ENCODE results near the gene SPNS1.
"Not testable (repeated sequence)": the region's sequence is repeated elsewhere in the genome, so short reads cannot be mapped to it uniquely, and the experiment has no call there.

Gene SPNS1

DNA sequence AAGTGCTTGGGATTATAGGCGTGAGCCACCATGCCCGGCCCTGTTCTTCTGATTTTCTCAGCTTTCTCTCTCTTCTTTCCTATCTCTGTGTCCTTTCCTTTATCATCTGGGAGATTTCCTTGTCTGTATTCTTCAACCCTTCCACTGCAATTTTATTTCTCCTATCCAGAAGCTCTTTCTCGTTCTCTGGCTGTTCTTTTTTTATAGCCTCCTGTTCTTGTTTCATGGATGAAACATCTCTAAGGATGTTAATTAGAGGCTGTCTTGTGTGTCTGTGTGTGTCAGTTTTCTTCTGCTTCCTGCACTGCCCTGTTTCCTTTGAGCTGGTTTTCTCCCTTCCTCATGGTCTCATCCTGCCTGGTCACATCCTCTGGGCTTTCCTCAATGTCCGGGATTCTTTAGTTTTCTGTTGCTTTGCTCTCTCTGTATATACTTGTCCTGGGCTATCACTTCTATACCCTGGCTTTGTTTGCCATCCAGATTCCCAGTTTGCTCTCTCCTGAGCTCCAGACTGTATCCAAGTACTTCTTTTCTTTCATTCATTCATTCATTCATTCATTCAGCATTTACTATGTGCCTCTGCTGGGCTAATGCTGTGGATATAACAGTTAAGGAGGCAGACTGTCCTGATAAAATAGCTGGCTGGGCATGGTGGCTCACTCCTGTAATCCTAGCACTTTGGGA, 12.7 kb downstream of the SPNS1 start:
- DNase-seq (ENCODE audit: low read depth in 2 of 3, low spot score in 1 of 3), result no peak

DNA sequence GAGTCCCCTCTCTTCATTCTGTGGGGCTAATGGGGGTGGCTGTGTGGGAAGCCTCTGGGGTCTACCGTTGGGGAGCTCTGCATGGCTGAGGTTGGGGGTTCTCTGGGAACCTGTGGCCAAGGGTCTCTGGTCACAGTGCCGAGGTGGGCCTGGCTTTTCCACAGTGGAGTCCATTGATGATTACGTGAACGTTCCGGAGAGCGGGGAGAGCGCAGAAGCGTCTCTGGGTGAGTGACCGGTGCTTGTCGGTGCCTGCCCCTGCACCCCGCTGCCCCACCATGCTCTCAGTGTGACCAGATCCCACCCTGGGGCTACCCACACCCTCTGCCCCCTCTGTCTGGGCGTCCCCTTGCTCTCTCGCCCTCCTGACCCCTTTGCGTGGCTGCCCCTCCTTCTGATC, 14.8 kb downstream of the SPNS1 start:
- DNase-seq (ENCODE audit: low read depth in 2 of 3, low spot score in 1 of 3), result no peak

DNA sequence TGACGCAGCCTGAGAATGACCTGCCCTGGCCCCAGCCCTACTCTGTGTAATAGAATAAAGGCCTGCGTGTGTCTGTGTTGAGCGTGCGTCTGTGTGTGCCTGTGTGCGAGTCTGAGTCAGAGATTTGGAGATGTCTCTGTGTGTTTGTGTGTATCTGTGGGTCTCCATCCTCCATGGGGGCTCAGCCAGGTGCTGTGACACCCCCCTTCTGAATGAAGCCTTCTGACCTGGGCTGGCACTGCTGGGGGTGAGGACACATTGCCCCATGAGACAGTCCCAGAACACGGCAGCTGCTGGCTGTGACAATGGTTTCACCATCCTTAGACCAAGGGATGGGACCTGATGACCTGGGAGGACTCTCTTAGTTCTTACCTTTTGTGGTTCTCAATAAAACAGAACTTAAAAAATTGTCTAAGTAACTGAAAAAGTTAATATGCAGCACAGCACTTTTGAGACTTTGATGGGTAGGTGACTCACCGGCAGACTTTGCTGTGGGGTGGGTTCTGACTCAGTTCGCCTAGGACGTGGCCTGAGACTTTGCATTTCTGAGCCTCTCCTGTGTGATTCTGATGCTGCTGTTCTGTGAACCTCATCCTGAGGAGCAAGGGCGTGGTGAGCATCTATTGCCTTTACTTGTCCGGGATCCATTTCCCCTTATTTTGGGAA, 15.9 kb downstream of the SPNS1 start:
- peak; percentile 61 to 73 (median 70) for DNase-seq (ENCODE audit: low read depth in 2 of 3, low spot score in 1 of 3)

DNA sequence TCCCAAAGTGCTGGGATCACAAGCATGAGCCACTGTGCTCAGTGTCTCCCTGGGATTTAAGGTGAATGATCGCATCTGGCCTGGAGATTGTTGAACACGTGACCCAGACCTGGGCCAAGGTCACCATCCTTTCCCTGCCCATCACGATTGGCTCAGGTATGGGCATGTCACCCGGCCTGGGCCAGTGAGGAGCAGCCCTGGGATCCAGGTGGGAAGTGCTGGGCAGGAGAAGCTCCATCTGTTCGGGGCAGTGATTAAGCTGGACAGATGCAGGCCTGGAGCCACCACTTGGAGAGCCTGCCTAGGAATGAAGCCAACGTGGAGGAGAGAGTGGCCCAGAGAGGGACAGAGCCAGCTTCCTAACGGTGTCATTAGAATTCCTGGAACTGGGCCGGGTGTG, 17.1 kb downstream of the SPNS1 start:
- DNase-seq (ENCODE audit: low read depth in 2 of 3, low spot score in 1 of 3), result no peak

DNA sequence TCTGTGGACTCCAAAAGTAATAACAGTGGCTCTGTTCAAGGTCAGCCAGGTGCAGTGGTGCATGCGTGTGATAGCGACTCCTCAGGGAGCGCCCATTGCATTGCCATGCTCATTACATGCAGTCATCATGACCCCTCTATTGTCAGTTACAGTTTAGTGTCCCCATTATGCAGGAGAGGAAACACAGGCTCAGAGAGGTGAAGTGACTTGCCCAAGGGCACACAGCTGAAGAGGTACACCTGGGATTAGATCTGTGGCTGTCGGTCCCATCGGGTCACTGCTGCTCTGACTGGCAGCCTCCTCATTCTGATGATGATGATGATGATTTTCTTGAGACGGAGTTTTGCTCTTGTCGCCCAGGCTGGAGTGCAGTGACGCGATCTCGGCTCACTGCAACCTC, 17.9 kb downstream of the SPNS1 start:
- no peak for DNase-seq (ENCODE audit: low read depth in 2 of 3, low spot score in 1 of 3)

DNA sequence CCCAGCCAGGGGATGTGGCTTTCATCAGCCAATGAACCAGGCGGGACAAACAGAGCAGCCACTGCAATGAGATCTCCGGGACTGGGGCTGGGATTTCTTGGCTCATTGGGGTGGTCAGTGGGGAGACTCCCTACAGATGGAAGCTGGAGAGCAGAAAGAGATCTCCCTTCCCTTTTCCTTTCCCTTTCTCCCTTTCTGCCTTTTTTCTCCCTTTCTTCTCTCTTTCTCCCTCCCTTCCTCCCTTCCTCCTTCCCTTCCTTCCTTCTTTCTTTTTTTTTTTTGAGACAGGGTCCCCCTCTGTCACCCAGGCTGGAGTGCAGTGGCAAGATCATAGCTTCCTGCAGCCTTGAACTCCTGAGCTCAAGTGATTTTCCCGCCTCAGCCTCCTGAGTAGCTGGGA, 24.3 kb downstream of the SPNS1 start:
- no peak for DNase-seq (ENCODE audit: low read depth in 2 of 3, low spot score in 1 of 3)

DNA sequence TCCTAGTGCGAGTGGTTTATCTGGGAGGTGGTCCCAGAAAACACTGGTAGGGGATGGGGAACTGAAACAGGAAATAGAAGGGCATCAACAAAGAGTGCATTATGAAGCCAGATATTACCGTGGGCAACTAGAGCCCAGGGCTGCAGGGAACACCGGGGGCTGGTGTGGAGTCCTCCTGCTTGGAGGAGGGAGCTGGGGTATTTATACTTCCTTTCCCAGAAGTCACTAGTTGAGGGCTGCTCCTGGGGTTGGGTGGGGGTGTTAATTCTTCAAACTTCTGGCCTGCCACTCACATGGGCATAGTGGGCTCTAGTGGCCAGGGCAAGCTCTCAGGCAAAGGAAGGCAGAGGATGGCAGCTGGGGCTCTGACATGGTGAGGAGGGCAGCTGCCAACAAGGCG, 25.0 kb downstream of the SPNS1 start:
- DNase-seq (ENCODE audit: low read depth in 2 of 3, low spot score in 1 of 3), result no peak

DNA sequence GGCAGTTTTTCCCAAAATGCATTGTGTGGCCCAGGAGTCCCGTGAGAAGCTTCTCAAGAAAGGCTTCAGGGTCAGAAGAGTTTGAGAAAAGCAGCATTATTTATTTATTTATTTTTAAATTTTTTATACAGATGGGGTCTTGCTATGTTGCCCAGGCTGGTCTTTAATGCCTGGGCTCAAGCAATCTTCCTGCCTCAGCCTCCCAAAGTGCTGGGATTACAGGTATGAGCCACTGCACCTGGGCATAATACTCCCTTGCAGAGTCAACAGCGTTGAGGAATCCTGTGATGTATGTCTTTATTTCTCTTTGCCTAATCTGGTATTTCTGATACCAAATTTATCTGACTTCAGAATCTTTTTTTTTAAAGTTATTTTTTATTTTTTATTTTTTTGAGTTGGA, 25.4 kb downstream of the SPNS1 start:
- no peak for DNase-seq (ENCODE audit: low read depth in 2 of 3, low spot score in 1 of 3)

DNA sequence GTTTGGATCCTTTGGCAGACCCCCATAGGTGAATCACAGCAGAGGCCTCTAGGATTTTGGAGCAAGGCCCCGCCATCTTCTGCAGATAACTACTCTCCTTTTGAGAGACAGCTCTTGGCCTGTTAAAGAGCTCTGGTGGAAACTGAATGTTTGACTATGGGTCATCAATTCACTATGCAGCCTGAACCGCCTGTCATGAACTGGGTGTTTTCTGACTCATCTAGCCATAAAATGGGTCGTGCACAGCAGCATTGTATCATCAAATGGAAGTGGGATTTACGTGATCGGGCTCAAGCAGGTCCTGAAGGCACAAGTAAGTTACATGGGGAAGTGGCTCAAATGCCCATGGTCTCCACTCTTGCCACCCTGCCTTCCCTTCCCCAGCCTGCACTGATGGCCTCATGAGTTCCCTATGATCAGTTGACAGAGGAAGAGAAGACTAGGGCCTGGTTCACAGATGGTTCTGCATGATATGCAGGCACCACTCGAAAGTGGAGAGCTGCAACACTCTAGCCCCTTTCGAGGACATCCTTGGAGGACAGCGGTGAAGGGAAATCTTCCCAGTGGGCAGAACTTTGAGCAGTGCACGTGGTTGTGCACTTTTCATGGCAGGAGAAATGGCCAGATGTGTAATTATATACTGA, 30.0 kb downstream of the SPNS1 start:
- not testable (repeated sequence) for DNase-seq (ENCODE audit: low read depth in 2 of 3, low spot score in 1 of 3)

DNA sequence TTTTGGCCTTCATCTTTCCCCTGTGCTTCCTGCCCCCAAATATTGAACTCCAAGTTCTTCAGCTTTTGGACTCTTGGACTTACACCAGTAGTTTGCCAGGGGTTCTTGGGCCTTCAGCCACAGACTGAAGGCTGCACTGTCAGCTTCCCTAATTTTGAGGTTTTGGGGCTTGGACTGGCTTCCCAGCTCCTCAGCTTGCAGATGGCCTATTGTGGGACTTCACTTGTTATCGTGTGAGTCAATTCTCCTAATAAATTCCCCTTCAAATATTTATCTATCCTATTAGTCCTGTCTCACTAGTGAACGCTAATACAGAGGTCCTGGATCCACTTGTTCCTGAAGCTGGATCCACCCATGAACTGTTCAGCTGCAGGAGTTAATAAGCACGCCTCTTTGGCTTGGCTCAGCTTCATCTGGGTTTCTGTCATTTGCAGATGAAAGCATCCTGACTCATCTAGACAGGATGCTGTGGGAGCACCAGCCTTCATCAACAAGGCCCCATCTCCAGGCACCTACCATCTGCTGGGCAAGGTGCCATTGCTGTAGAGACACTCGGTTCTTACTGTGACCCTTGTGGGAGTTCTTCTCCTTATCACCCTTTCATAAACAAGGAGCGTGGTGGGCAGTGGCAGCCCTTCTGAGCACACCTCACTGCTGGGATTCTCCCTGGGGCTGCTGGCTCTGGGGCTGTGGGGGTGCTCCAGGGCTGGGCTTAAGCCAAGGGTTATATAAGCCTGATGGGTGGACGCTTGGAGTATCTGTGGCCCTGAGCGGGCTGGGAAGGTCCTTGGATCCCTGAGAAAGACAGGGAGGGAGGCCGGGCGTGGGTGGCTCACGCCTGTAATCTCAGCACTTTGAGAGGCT, 33.4 kb downstream of the SPNS1 start:
- DNase-seq (ENCODE audit: low read depth in 2 of 3, low spot score in 1 of 3), result peak in 2 of 3 donors; percentile 60 to 71

DNA sequence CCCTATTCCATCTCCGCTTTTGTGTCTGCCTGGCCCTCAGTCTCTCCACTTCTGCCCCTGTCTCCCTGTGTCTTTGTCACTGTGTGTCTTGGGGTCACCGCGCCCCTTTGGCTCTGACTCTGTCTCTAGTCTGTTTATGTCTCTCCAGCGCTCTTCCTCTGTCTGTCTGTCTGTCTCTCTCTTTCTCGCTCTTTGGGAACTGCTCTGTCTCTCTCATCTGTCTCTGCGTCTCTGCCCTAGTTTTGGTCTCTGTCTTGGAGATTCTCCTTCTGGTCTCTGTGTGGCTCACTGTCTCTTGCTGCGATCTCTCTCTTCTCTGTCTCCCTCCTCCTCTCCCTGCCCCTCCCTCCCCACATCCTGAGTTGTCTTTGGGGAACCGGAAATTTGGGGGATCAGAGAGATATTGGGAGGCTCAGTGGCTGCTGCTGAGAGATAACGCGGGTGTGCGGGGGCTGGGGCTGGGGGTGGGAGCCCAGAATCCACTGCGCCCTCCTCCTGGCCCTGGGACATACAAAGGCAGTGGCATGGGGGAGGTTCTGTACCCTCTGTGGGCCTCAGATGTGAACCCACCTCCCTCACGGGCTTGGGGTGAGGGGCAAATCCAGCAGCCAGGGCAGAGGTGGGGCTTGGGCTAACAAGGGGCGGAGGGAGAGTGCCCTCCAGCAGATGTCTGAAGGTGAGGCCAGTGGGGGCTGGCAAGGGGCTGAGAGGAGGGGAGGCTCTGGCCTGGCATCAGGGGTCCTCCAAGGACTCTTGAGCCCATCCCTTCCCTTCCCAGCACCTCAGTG, 34.7 kb downstream of the SPNS1 start:
- DNase-seq (ENCODE audit: low read depth in 2 of 3, low spot score in 1 of 3), result no peak

DNA sequence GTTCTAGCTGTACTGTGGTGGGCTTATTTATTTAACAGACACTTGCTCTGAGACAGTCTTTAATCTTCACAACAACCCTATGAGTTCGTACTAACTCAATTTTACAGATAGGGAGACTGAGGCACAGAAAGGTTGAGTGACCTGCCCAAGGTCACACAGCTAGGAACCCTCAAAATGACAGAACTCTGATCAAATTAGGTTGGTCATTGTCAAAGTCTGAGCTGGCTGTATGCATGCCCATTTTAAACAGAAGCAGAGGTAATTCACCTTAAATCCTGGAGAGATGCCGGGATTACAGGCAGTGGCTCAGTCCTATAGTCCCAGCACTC, 35.2 kb downstream of the SPNS1 start:
- no peak for DNase-seq (ENCODE audit: low read depth in 2 of 3, low spot score in 1 of 3)

DNA sequence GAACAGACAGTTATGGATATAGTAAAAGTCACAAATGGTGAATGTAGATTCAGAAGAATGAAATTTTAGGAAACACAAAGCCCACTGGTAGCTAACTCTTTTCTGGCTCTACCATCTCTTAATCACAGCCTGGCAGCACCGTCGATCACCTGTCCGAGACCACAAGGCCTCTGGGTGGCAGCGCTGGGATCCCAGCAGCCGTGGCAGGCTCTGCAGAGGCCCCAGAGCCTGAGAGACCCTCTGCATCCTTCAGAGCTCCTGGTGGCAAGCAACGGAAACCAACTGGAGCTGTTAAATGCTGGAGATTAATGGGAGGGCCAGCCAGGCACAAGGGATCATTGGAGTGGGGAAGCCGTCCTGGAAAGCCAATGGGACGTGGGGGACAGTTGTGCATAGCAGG, 36.5 kb downstream of the SPNS1 start:
- DNase-seq (ENCODE audit: low read depth in 2 of 3, low spot score in 1 of 3), result no peak

DNA sequence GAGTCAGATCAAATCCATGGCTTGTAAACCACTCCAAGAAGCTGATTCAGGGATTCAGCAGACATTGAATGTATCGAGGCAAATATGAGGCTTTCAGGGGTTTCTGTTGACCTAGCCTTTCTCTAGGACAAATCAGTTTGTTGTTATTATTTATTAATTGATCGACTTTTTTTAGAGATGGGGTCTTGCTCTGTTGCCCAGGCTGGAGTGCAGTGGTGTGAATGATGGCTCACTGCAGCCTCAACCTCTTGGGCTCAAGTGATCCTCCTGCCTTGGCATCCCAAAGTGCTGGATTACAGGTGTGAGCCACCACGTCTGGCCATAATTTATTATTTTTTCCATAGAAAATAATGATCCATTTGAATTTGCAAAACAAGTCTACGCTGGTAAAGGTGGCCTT, 37.3 kb downstream of the SPNS1 start:
- no peak for DNase-seq (ENCODE audit: low read depth in 2 of 3, low spot score in 1 of 3)

DNA sequence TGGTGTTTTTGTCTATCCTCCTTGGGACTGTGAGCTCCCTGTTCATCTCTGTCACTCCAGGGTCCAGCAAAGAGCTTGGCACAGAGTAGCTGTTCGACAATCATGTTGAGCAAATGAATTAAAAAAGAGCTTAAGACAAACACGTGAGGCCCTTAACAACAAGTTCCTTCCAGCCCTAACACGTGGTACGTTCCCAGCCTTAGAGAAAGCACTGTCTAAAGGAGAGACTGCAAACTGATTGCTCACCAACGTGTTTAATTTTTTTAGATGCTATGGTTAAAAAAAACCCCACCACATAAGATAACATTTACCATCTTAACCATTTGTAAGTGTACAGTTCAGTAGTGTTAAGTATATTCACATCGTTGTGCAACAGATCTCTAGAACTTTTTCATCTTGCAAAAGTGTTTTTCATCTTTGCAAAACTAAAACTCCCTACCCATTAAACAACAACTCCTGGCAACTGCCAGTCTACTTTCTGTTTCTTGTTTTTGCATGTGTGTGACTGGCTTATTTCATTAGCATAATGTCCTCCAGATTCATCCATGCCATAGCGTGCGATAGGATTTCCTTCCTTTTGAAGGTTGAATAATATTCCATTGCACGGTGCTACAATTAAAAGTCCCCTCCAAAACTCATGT, 38.5 kb downstream of the SPNS1 start:
- DNase-seq (ENCODE audit: low read depth in 2 of 3, low spot score in 1 of 3), result no peak

DNA sequence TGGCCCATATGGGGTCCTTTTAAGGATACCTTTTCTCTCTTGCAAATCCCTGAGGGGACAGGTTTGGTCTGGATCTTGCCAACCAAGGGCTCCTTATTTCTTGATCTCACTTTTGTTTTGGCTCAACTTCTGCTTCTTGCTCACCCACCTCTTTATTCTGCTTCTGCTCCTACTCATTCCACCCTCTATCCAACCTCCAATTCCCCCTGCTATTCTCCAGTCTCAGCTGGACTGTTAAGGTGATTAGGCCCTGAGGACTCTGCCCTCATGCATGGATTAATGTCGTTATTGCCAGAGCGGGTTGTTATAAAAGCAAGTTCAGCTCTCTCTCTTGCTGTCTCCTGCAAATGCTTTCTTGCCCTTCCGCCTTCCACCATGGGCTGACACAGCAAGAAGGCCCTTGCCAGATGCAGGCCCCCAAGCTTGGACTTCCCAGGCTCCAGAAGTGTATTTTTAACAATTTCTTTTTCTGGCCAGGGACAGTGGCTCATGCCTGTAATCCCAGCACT, 40.0 kb downstream of the SPNS1 start:
- DNase-seq (ENCODE audit: low read depth in 2 of 3, low spot score in 1 of 3), result no peak

DNA sequence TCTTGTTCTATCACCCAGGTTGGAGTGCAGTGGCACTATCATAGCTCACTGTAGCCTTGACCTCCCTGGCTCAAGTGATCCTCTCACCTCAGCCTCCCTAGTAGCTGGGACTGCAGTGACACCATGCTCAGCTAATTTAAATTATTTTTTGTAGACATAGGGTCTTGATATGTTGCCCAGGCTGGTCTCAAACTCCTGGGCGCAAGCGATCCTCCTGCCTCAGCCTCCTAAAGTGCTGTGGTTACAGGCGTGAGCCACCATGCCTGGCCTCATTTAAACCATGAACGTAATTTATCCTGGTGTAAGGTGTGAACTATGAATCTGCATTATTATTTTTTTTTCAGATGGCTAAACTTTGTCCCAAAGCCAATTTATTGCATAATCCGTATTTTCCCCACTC, 47.6 kb downstream of the SPNS1 start:
- DNase-seq (ENCODE audit: low read depth in 2 of 3, low spot score in 1 of 3), result no peak

DNA sequence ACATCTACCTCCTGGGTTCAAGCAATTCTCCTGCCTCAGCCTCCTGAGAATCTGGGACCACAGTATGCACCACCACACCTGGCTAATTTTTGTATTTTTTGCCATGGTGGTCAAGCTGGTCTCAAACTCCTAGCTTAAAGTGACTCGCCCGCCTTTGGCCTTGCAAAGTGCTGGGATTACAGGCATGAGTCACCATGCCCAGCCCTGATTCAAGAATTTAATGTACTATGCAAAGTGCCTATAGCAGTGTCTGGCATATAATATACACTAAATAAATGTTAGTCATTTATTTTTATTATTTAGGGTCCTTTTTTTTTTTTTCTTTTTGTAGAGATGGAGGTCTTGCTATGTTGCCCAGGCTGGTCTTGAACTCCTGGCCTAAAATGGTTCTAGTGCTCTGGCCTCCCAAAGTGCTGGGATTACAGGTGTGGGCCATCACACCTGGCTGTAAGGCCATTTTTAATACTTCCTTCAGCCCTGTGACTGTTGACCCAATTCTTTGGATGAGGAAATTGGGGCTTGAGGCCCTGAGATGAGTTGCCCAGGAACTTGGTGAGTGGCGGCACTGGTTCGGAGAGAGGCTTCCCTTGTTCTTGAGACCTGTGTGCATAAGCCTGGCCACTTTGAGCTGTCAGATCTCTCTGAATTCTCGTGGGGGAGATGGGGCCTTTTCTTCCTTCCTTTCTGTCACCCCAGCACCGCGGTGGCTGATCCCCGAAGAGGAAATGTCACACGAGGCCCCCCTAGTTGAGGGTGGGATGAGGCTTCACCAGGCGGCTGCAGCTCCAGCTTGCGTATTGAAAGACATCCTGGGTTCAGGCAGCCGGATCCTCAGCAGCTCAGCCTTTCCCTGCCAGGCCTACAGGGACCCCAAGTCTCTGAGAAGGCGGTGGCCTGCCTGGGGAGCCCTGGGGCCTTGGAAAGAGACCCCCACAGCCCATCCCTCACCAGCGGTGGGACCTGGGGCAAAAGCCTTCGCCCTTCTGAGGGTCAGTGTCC, 49.0 kb downstream of the SPNS1 start:
- DNase-seq (ENCODE audit: low read depth in 2 of 3, low spot score in 1 of 3), result no peak

DNA sequence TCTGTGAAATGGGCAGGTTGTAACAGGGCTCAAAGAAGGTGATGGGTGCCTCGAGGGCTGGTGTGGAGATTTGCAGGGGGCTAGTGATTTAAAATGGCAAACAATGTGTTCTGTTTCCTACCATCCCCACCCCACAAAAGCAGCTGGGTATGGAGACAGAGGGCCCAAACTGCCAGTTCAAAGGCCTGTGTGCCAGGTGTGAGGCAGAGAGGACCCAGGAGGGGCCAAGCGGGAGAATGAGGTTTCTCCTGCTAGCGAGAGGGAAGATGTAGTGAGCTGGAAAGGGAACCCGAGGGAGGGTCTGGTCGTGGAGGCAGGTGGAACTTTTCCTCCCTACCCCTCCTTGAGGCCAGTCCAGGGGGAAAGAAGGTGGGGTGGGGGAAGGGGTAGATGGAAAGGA, 49.7 kb downstream of the SPNS1 start:
- DNase-seq (ENCODE audit: low read depth in 2 of 3, low spot score in 1 of 3), result no peak

Measured in stimulated activated CD4-positive, alpha-beta T cell treated with anti-CD3 and anti-CD28 coated beads, Interleukin-12 subunit alpha, Interleukin-12 subunit beta, amount 100 ng/mL, for 48 hours (primary cell).